RPMI7951 (cell line): ENCODE measurements around the gene GTF2B. TPM values are rescaled to one million over a fixed set of nuclear protein-coding genes. Genes with fewer than 3 reads are reported as not detected.

Source experiments
- total RNA-seq: library from RNA; depleted of rRNA; stranded (reverse); fragments of >200 nt; shearing (Covaris generic); gene quantifications from 2 replicates; pipeline ENCODE4 v1.2.3, GENCODE V29; 2014; rRNA removed

Gene GTF2B
- total RNA-seq, 1 experiment from 2014 or later = 59.7 TPM

Other genes starting within 250 kb of the GTF2B start
- gene PKN2, start 207.3 kb downstream of the GTF2B start, total RNA-seq = 31.5 and 40.7 TPM in 2 replicates
- 38.8 and 40.6 TPM in 2 replicates for gene KYAT3, start 101.1 kb upstream of the GTF2B start, total RNA-seq
- 17.1 and 17.5 TPM in 2 replicates for gene RBMXL1, start 101.1 kb upstream of the GTF2B start, total RNA-seq
- gene GBP3, start 131.3 kb upstream of the GTF2B start, total RNA-seq = 61.8 and 75.8 TPM in 2 replicates
- 58.0 and 66.7 TPM in 2 replicates for gene GBP1, start 173.6 kb upstream of the GTF2B start, total RNA-seq
- gene GBP2, start 234.5 kb upstream of the GTF2B start, total RNA-seq = 28.6 and 37.1 TPM in 2 replicates